ENCODE results near the gene GPATCH4. TPM values are rescaled to one million over a fixed set of nuclear protein-coding genes. Genes with fewer than 3 reads are reported as not detected.
A peak's percentile ranks its signal among the peaks of the same experiment; 100 is the strongest.
"Not testable (repeated sequence)": the region's sequence is repeated elsewhere in the genome, so short reads cannot be mapped to it uniquely, and the experiment has no call there.

The GPATCH4 gene
- total RNA-seq, 1 donor from 2014 or later = 104 TPM

- H3K27ac Mint-ChIP-seq = no peak within 1 kb of the TSS
- H3K4me3 Mint-ChIP-seq = peak within 1 kb of the TSS; percentile 45
Observed at GRCh38 chr1:156641761-156642264, 40.5 kb upstream of the GPATCH4 start, which contains the start of gene BCAN. Gene BCAN, plus strand, starts transcription at chr1:156642117. Its CDS starts 3,938 bp downstream, at chr1:156646055.

GRCh38 chr1:156640842-156641706, 39.8 kb upstream of the GPATCH4 start:
- H3K36me3 Mint-ChIP-seq (ENCODE audit: low read depth) = peaks cover 3% of the 10 kb centered on the region
- H3K27me3 Mint-ChIP-seq (ENCODE audit: insufficient read depth) = peaks cover 75% of the 10 kb centered on the region
- no peak overlapping the region for H3K27ac Mint-ChIP-seq
- H3K9me3 Mint-ChIP-seq = no peaks in the 10 kb centered on the region
- peak overlapping the region; percentile 45 for H3K4me3 Mint-ChIP-seq
- DNase-seq (ENCODE audit: low spot score) = no peak
- intact Hi-C loops (cut with micrococcal nuclease) = no loop called here
- peaks cover 39% of the 10 kb centered on the region for H3K4me1 Mint-ChIP-seq (ENCODE audit: low read depth)

More at GRCh38 chr1:156641761-156642264, 40.5 kb upstream of the GPATCH4 start, which contains the start of gene BCAN:
- Mint-ChIP-seq H3K36me3 (ENCODE audit: low read depth) (peaks cover 5% of the 10 kb centered on the region), H3K27me3 (ENCODE audit: insufficient read depth) (peaks cover 72% of the 10 kb centered on the region), H3K9me3 (no peaks in the 10 kb centered on the region), H3K4me1 (ENCODE audit: low read depth) (peaks cover 42% of the 10 kb centered on the region)
- intact Hi-C loops (cut with micrococcal nuclease) = no loop called here
- DNase-seq (ENCODE audit: low spot score) = no peak

- Mint-ChIP-seq H3K9me3 (no peaks in the 10 kb centered on the region), H3K27me3 (ENCODE audit: insufficient read depth) (peaks cover 73% of the 10 kb centered on the region), H3K36me3 (ENCODE audit: low read depth) (peaks cover 3% of the 10 kb centered on the region), H3K27ac (no peak overlapping the region), H3K4me3 (no peak overlapping the region), H3K4me1 (ENCODE audit: low read depth) (peaks cover 28% of the 10 kb centered on the region)
- DNase-seq (ENCODE audit: low spot score) = no peak
- intact Hi-C loops (cut with micrococcal nuclease) = no loop called here
Observed at GRCh38 chr1:156639601-156640101, 38.4 kb upstream of the GPATCH4 start.

- peaks cover 16% of the 10 kb centered on the region for H3K4me1 Mint-ChIP-seq (ENCODE audit: low read depth)
- peaks cover under 1% of the 10 kb centered on the region for H3K36me3 Mint-ChIP-seq (ENCODE audit: low read depth)
- H3K27ac Mint-ChIP-seq = no peak overlapping the region
- H3K4me3 Mint-ChIP-seq = no peak overlapping the region
- H3K27me3 Mint-ChIP-seq (ENCODE audit: insufficient read depth) = peaks cover 75% of the 10 kb centered on the region
- no peaks in the 10 kb centered on the region for H3K9me3 Mint-ChIP-seq
- intact Hi-C loops (cut with micrococcal nuclease) = no loop called here
- no peak for DNase-seq (ENCODE audit: low spot score)
Observed at GRCh38 chr1:156638189-156638985, 37.1 kb upstream of the GPATCH4 start.

- Mint-ChIP-seq H3K4me1 (ENCODE audit: low read depth) (no peaks in the 10 kb centered on the region), H3K36me3 (ENCODE audit: low read depth) (no peaks in the 10 kb centered on the region), H3K27ac (no peak overlapping the region), H3K4me3 (no peak overlapping the region), H3K9me3 (no peaks in the 10 kb centered on the region), H3K27me3 (ENCODE audit: insufficient read depth) (peaks cover 78% of the 10 kb centered on the region)
- no peak for DNase-seq (ENCODE audit: low spot score)
- intact Hi-C loops (cut with micrococcal nuclease) = no loop called here
Observed at GRCh38 chr1:156632355-156632754, 31.1 kb upstream of the GPATCH4 start.

GRCh38 chr1:156631152-156631551, 29.9 kb upstream of the GPATCH4 start:
- H3K27ac Mint-ChIP-seq; H3K4me3 Mint-ChIP-seq; H3K4me1 Mint-ChIP-seq (ENCODE audit: low read depth); DNase-seq (ENCODE audit: low spot score); H3K9me3 Mint-ChIP-seq; H3K36me3 Mint-ChIP-seq (ENCODE audit: low read depth); intact Hi-C loops (cut with micrococcal nuclease): not testable (repeated sequence)
- H3K27me3 Mint-ChIP-seq (ENCODE audit: insufficient read depth) = peaks cover 81% of the 10 kb centered on the region

- H3K4me3 Mint-ChIP-seq = no peak overlapping the region
- no peak for DNase-seq (ENCODE audit: low spot score)
- H3K27ac Mint-ChIP-seq = no peak overlapping the region
- intact Hi-C loops (cut with micrococcal nuclease) = no loop called here
- peaks cover 8% of the 10 kb centered on the region for H3K4me1 Mint-ChIP-seq (ENCODE audit: low read depth)
- H3K9me3 Mint-ChIP-seq = no peaks in the 10 kb centered on the region
- H3K27me3 Mint-ChIP-seq (ENCODE audit: insufficient read depth) = peaks cover 83% of the 10 kb centered on the region
- no peaks in the 10 kb centered on the region for H3K36me3 Mint-ChIP-seq (ENCODE audit: low read depth)
Observed at GRCh38 chr1:156629823-156630449, 28.7 kb upstream of the GPATCH4 start.

- Mint-ChIP-seq H3K27ac (no peak overlapping the region), H3K27me3 (ENCODE audit: insufficient read depth) (peaks cover 74% of the 10 kb centered on the region), H3K36me3 (ENCODE audit: low read depth) (no peaks in the 10 kb centered on the region), H3K4me3 (no peak overlapping the region), H3K9me3 (no peaks in the 10 kb centered on the region), H3K4me1 (ENCODE audit: low read depth) (peaks cover 8% of the 10 kb centered on the region)
- intact Hi-C loops (cut with micrococcal nuclease) = loop anchor here (1.0 kb wide), 1 partner anchor 17 kb away; no protein-coding TSS in a partner anchor
- DNase-seq (ENCODE audit: low spot score) = no peak
Observed at GRCh38 chr1:156627313-156627880, 26.1 kb upstream of the GPATCH4 start.

GRCh38 chr1:156626079-156626438, 24.8 kb upstream of the GPATCH4 start:
- intact Hi-C loops (cut with micrococcal nuclease) = loop anchor here (1.0 kb wide), 2 partner anchors 31 to 52 kb away; no protein-coding TSS in a partner anchor
- no peaks in the 10 kb centered on the region for H3K9me3 Mint-ChIP-seq
- peaks cover 8% of the 10 kb centered on the region for H3K4me1 Mint-ChIP-seq (ENCODE audit: low read depth)
- H3K27me3 Mint-ChIP-seq (ENCODE audit: insufficient read depth) = peaks cover 73% of the 10 kb centered on the region
- H3K36me3 Mint-ChIP-seq (ENCODE audit: low read depth) = no peaks in the 10 kb centered on the region
- peak overlapping the region; percentile 33 for H3K27ac Mint-ChIP-seq
- no peak overlapping the region for H3K4me3 Mint-ChIP-seq
- DNase-seq (ENCODE audit: low spot score) = no peak

- Mint-ChIP-seq H3K4me3 (peak overlapping the region; percentile 75), H3K4me1 (ENCODE audit: low read depth) (peaks cover 8% of the 10 kb centered on the region), H3K9me3 (no peaks in the 10 kb centered on the region), H3K36me3 (ENCODE audit: low read depth) (no peaks in the 10 kb centered on the region), H3K27ac (peak overlapping the region; percentile 33), H3K27me3 (ENCODE audit: insufficient read depth) (peaks cover 74% of the 10 kb centered on the region)
- peak; percentile 38 for DNase-seq (ENCODE audit: low spot score)
- intact Hi-C loops (cut with micrococcal nuclease) = loop anchor here (1.0 kb wide), 3 partner anchors 32 to 302 kb away; no protein-coding TSS in a partner anchor
Observed at GRCh38 chr1:156625436-156626078, 24.3 kb upstream of the GPATCH4 start.

- intact Hi-C loops (cut with micrococcal nuclease) = loop anchor here (1.0 to 5.0 kb wide), 3 partner anchors 82 to 302 kb away; partner anchors contain the start of gene CRABP2
- Mint-ChIP-seq H3K4me1 (ENCODE audit: low read depth) (peaks cover 8% of the 10 kb centered on the region), H3K27ac (no peak overlapping the region), H3K9me3 (no peaks in the 10 kb centered on the region), H3K36me3 (ENCODE audit: low read depth) (no peaks in the 10 kb centered on the region), H3K27me3 (ENCODE audit: insufficient read depth) (peaks cover 76% of the 10 kb centered on the region), H3K4me3 (peak overlapping the region; percentile 26)
- no peak for DNase-seq (ENCODE audit: low spot score)
Observed at GRCh38 chr1:156624814-156625435, 23.6 kb upstream of the GPATCH4 start.

Measured in activated T-helper 1 cell treated with anti-CD3 and anti-CD28 coated beads, Interleukin-12 subunit alpha, Interleukin-12 subunit beta, Interleukin-2, Interleukin-4 antibody, amounts not matched to agents 30 ng/mL and 10 ng/mL and 1 ng/mL, durations not matched to agents 14 hours and 24 hours and 36 hours (primary cell).